ENCODE data around the gene GJD3.

- TF ChIP-seq CTCF (IDR thresholded peaks at IDR 0.05): no peak
- TF ChIP-seq POLR2A (IDR thresholded peaks at IDR 0.05): no peak
Measured at GRCh38 chr17:40352779-40353394, 11.7 kb downstream of the GJD3 start.

Data from thyroid gland (tissue), 4 donors.